WTC11 (cell line): ENCODE measurements around the gene PER3.

ENCODE experiments used
- CREB1 ChIP-seq: sonication (generic); formaldehyde crosslinking; IDR thresholded peaks from 2 replicates; pipeline ENCODE4 v1.8.0; 2023; ENCODE audit warnings: mild to moderate bottlenecking, missing genetic modification reagents
- CREM ChIP-seq: sonication (generic); formaldehyde crosslinking; IDR thresholded peaks from 2 replicates; pipeline ENCODE4 v1.8.1; 2022; ENCODE audit warnings: mild to moderate bottlenecking, missing genetic modification reagents, moderate library complexity
- CTCF ChIP-seq: fragments of 200-600 bp; IDR thresholded peaks from 2 replicates; pipeline ENCODE4 v1.8.0; 2022; ENCODE audit warnings: antibody characterized with exemption
- NFE2L1 ChIP-seq: sonication (generic); formaldehyde crosslinking; IDR thresholded peaks from 2 replicates; pipeline ENCODE4 v1.8.1; 2023; ENCODE audit warnings: missing genetic modification reagents
- NFYB ChIP-seq: sonication (generic); formaldehyde crosslinking; conservative IDR thresholded peaks from 2 replicates; pipeline ENCODE4 v1.8.0; 2022; ENCODE audit warnings: low read depth, missing genetic modification reagents
- PRRX2 ChIP-seq: fragments of 250-450 bp; sonication (Bioruptor Pico); IDR thresholded peaks from 2 replicates; pipeline ENCODE4 v1.8.0; 2021; ENCODE audit warnings: mild to moderate bottlenecking
- SOX15 ChIP-seq: fragments of 250-450 bp; sonication (Bioruptor Pico); IDR thresholded peaks from 2 replicates; pipeline ENCODE4 v1.9.0; 2021; ENCODE audit warnings: mild to moderate bottlenecking
- USF2 ChIP-seq: sonication (generic); formaldehyde crosslinking; IDR thresholded peaks from 2 replicates; pipeline ENCODE4 v1.8.1; 2023; ENCODE audit warnings: mild to moderate bottlenecking, missing genetic modification reagents, moderate library complexity
- ZNF423 ChIP-seq: fragments of 250-450 bp; sonication (Bioruptor Pico); IDR thresholded peaks from 2 replicates; pipeline ENCODE4 v2.1.2; 2022; ENCODE audit warnings: mild to moderate bottlenecking, moderate library complexity

GRCh38 chr1:7754234-7754633 lies 29.9 kb upstream of the PER3 start:
- TF ChIP-seq NFYB (CRISPR knock-in tag) (no peak), CTCF (no peak), SOX15 (CRISPR knock-in tag) (no peak), PRRX2 (CRISPR knock-in tag) (no peak), NFE2L1 (CRISPR knock-in tag) (no peak), USF2 (no peak), ZNF423 (CRISPR knock-in tag) (no peak), CREB1 (CRISPR knock-in tag) (no peak), CREM (no peak)
